GM23248 (cell line): ENCODE measurements around the gene TIGD3. TPM values are rescaled to one million over a fixed set of nuclear protein-coding genes. Genes with fewer than 3 reads are reported as not detected.
A peak's percentile ranks its signal among the peaks of the same experiment; 100 is the strongest.

Experiments
- DNase-seq: peaks from one replicate; pipeline ENCODE4 v3.0.0-alpha.2; 2015
- H2AFZ ChIP-seq: fragments of 200-600 bp; sonication (generic); 2 replicates; pipeline ENCODE4 v1.6.1; 2016; ENCODE audit warnings: antibody characterized with exemption
- H3F3A ChIP-seq: fragments of 200-600 bp; sonication (generic); 2 replicates; pipeline ENCODE4 v1.6.1; 2016; ENCODE audit warnings: mild to moderate bottlenecking, antibody characterized with exemption, mixed run types; ENCODE audit not compliant: insufficient read depth
- H3K27ac ChIP-seq: fragments of 200-600 bp; sonication (generic); 2 replicates; pipeline ENCODE4 v1.5.1; 2016; ENCODE audit warnings: mild to moderate bottlenecking
- H3K27me3 ChIP-seq: fragments of 200-600 bp; sonication (generic); replicated peaks from 2 replicates; pipeline ENCODE4 v1.6.1; 2016; ENCODE audit warnings: mild to moderate bottlenecking; ENCODE audit not compliant: insufficient read depth
- H3K36me3 ChIP-seq: fragments of 200-600 bp; sonication (generic); 2 replicates; pipeline ENCODE4 v1.6.1; 2016; ENCODE audit warnings: low read depth, mild to moderate bottlenecking
- H3K4me1 ChIP-seq: fragments of 200-600 bp; sonication (generic); 2 replicates; pipeline ENCODE4 v1.6.1; 2016; ENCODE audit warnings: mild to moderate bottlenecking; ENCODE audit not compliant: insufficient read depth
- H3K4me2 ChIP-seq: fragments of 200-600 bp; sonication (generic); one replicate; pipeline ENCODE4 v1.6.1; 2016; ENCODE audit warnings: mild to moderate bottlenecking; ENCODE audit not compliant: unreplicated experiment
- H3K4me3 ChIP-seq: fragments of 200-600 bp; sonication (generic); 2 replicates; pipeline ENCODE4 v1.5.1; 2016; ENCODE audit warnings: mild to moderate bottlenecking
- H3K79me2 ChIP-seq: fragments of 200-600 bp; sonication (generic); 2 replicates; pipeline ENCODE4 v1.6.1; 2016; ENCODE audit warnings: mild to moderate bottlenecking; ENCODE audit not compliant: insufficient read depth
- H3K9ac ChIP-seq: fragments of 200-600 bp; sonication (generic); 2 replicates; pipeline ENCODE4 v1.6.1; 2016; ENCODE audit warnings: mild to moderate bottlenecking
- H3K9me2 ChIP-seq: fragments of 200-600 bp; sonication (generic); 2 replicates; pipeline ENCODE4 v1.6.1; 2016; ENCODE audit warnings: mixed run types, mild to moderate bottlenecking, moderate library complexity; ENCODE audit not compliant: insufficient read depth
- H3K9me3 ChIP-seq: fragments of 200-600 bp; sonication (generic); one replicate; pipeline ENCODE4 v1.6.1; 2017; ENCODE audit warnings: low read depth
- H4K20me1 ChIP-seq: fragments of 200-600 bp; sonication (generic); 2 replicates; pipeline ENCODE4 v1.6.0; 2016; ENCODE audit not compliant: insufficient read depth
- EZH2 ChIP-seq: fragments of 200-600 bp; sonication (generic); IDR thresholded peaks from 2 replicates; pipeline ENCODE4 v1.6.1; 2018; ENCODE audit warnings: antibody characterized with exemption, mild to moderate bottlenecking; ENCODE audit not compliant: insufficient read depth, poor library complexity, severe bottlenecking
- EZH2phosphoT487 ChIP-seq: fragments of 200-600 bp; sonication (generic); IDR thresholded peaks from 2 replicates; pipeline ENCODE4 v1.6.1; 2018; ENCODE audit warnings: antibody characterized with exemption, moderate library complexity, mild to moderate bottlenecking, low read depth; ENCODE audit not compliant: insufficient read depth
- WGBS, 2 experiments: methylation state at CpG; one replicate each; pipeline ENCODE4 v1.1.6; 2015 to 2017; ENCODE audit warnings: low lambda C conversion rate in 2 of 2, low coverage in 1 of 2; ENCODE audit errors: missing lambda C conversion rate in 2 of 2; 5-methylcytosine and 5-hydroxymethylcytosine counted together
- in situ Hi-C: fragments of 300-500 bp; cut with MboI; formaldehyde crosslinking; loops from 2 replicates; pipeline ENCODE4 v1.15.0; 2020
- polyA plus RNA-seq: library from polyadenylated mRNA; unstranded; fragments of >200 nt; fragmentation: Nextera tagmentation; extraction: Ambion mirVana; gene quantifications from 2 replicates; pipeline ENCODE4 v1.2.1, GENCODE V29; 2016
- total RNA-seq: library from RNA; depleted of rRNA; stranded (reverse); fragments of >200 nt; shearing (Covaris generic); gene quantifications from 2 replicates; pipeline ENCODE4 v1.2.3, GENCODE V29; 2014

The TIGD3 gene
- total and polyA plus RNA-seq, 2 experiments from 2014 or later: not detected

- H3K27ac ChIP-seq: no peak overlapping the region
- WGBS, 2 experiments: 61 to 76% methylated on average over 7 of the region's 7 CpGs
- in situ Hi-C loops: no loop called here
Measured at GRCh38 chr11:65308281-65308891, 46.2 kb upstream of the TIGD3 start.

GRCh38 chr11:65309006-65309405 lies 45.5 kb upstream of the TIGD3 start:
- 36 to 47% methylated on average over 5 of the region's 5 CpGs for WGBS, 2 experiments
- no peaks in the 10 kb centered on the region for H3K9me3 ChIP-seq
- H3K79me2 ChIP-seq: peaks cover 15% of the 10 kb centered on the region
- H3K4me2 ChIP-seq: no peak overlapping the region
- H3K9me2 ChIP-seq: no peaks in the 10 kb centered on the region
- peak; percentile 40 for DNase-seq
- TF ChIP-seq EZH2 (no peak), EZH2phosphoT487 (no peak)
- in situ Hi-C loops: no loop called here
- H3K27ac ChIP-seq: no peak overlapping the region
- no peak overlapping the region for H3K4me3 ChIP-seq
- no peaks in the 10 kb centered on the region for H4K20me1 ChIP-seq
- H2AFZ ChIP-seq: no peak overlapping the region
- H3K36me3 ChIP-seq: no peaks in the 10 kb centered on the region
- no peak overlapping the region for H3K9ac ChIP-seq
- no peaks in the 10 kb centered on the region for H3K27me3 ChIP-seq
- H3F3A ChIP-seq: peaks cover 10% of the 10 kb centered on the region; the same call in 1 of the 2 replicates
- peaks cover 12% of the 10 kb centered on the region for H3K4me1 ChIP-seq

More at GRCh38 chr11:65308281-65308891, 46.2 kb upstream of the TIGD3 start:
- no peaks in the 10 kb centered on the region for H3K9me3 ChIP-seq
- peaks cover 7% of the 10 kb centered on the region; the same call in 1 of the 2 replicates for H3F3A ChIP-seq
- no peaks in the 10 kb centered on the region for H4K20me1 ChIP-seq
- no peak overlapping the region for H3K4me2 ChIP-seq
- H3K79me2 ChIP-seq: peaks cover 9% of the 10 kb centered on the region
- peaks cover 6% of the 10 kb centered on the region; the same call in 1 of the 2 replicates for H3K4me1 ChIP-seq
- DNase-seq: no peak
- H3K9ac ChIP-seq: no peak overlapping the region
- no peaks in the 10 kb centered on the region for H3K27me3 ChIP-seq
- no peaks in the 10 kb centered on the region for H3K9me2 ChIP-seq
- no peak overlapping the region for H3K4me3 ChIP-seq
- H3K36me3 ChIP-seq: no peaks in the 10 kb centered on the region
- H2AFZ ChIP-seq: no peak overlapping the region
- TF ChIP-seq EZH2phosphoT487 (no peak), EZH2 (no peak)

GRCh38 chr11:65310215-65310614 lies 44.3 kb upstream of the TIGD3 start:
- no peak for DNase-seq
- no peak overlapping the region for H2AFZ ChIP-seq
- H3K4me3 ChIP-seq: no peak overlapping the region
- no peaks in the 10 kb centered on the region for H3K9me3 ChIP-seq
- H3K36me3 ChIP-seq: no peaks in the 10 kb centered on the region
- peaks cover 14% of the 10 kb centered on the region; the same call in 1 of the 2 replicates for H3F3A ChIP-seq
- H3K4me1 ChIP-seq: peaks cover 13% of the 10 kb centered on the region
- peaks cover 20% of the 10 kb centered on the region for H3K79me2 ChIP-seq
- no peaks in the 10 kb centered on the region for H3K9me2 ChIP-seq
- in situ Hi-C loops: no loop called here
- H3K4me2 ChIP-seq: no peak overlapping the region
- no peak for TF ChIP-seq EZH2
- no peak for TF ChIP-seq EZH2phosphoT487
- no peak overlapping the region for H3K27ac ChIP-seq
- no peaks in the 10 kb centered on the region for H3K27me3 ChIP-seq
- H4K20me1 ChIP-seq: no peaks in the 10 kb centered on the region
- no peak overlapping the region for H3K9ac ChIP-seq
- WGBS, 2 experiments: 80 to 84% methylated on average over 10 of the region's 10 CpGs

GRCh38 chr11:65310736-65311135 lies 43.8 kb upstream of the TIGD3 start:
- H3K36me3 ChIP-seq: no peaks in the 10 kb centered on the region
- TF ChIP-seq EZH2phosphoT487 (no peak), EZH2 (no peak)
- H3K9ac ChIP-seq: no peak overlapping the region
- WGBS, 2 experiments: 61 to 72% methylated on average over 6 of the region's 6 CpGs
- H3K27ac ChIP-seq: no peak overlapping the region
- in situ Hi-C loops: no loop called here
- peaks cover 25% of the 10 kb centered on the region for H3K79me2 ChIP-seq
- no peak overlapping the region for H3K4me3 ChIP-seq
- peaks cover 14% of the 10 kb centered on the region for H3F3A ChIP-seq
- H2AFZ ChIP-seq: no peak overlapping the region
- H3K9me2 ChIP-seq: no peaks in the 10 kb centered on the region
- H3K9me3 ChIP-seq: no peaks in the 10 kb centered on the region
- peaks cover 13% of the 10 kb centered on the region for H3K4me1 ChIP-seq
- no peaks in the 10 kb centered on the region for H4K20me1 ChIP-seq
- H3K4me2 ChIP-seq: no peak overlapping the region
- no peaks in the 10 kb centered on the region for H3K27me3 ChIP-seq
- no peak for DNase-seq
